Ishikawa (cell line): ENCODE data around the gene CISH.
A peak's percentile ranks its signal among the peaks of the same experiment; 100 is the strongest.

ENCODE experiments used
- CEBPB ChIP-seq: IDR thresholded peaks from 2 replicates; pipeline ENCODE4 v1.6.1; 2012
- CREB1 ChIP-seq: IDR thresholded peaks from 2 replicates; pipeline ENCODE4 v1.6.1; 2012; ENCODE audit warnings: low read depth
- EGR1 ChIP-seq: IDR thresholded peaks from 2 replicates; pipeline ENCODE4 v1.6.1; 2012
- EP300 ChIP-seq: IDR thresholded peaks from 2 replicates; pipeline ENCODE4 v1.6.1; 2012; ENCODE audit warnings: borderline replicate concordance
- FOXM1 ChIP-seq: IDR thresholded peaks from 2 replicates; pipeline ENCODE4 v1.6.1; 2012; ENCODE audit warnings: low read depth, borderline replicate concordance
- MAX ChIP-seq: IDR thresholded peaks from 2 replicates; pipeline ENCODE4 v1.6.1; 2012
- NFIC ChIP-seq: IDR thresholded peaks from 2 replicates; pipeline ENCODE4 v1.6.1; 2012
- RAD21 ChIP-seq: IDR thresholded peaks from 2 replicates; pipeline ENCODE4 v1.6.1; 2012; ENCODE audit warnings: low read depth
- TAF1 ChIP-seq: IDR thresholded peaks from 2 replicates; pipeline ENCODE4 v1.6.1; 2012; ENCODE audit warnings: low read depth, mild to moderate bottlenecking
- TCF12 ChIP-seq: IDR thresholded peaks from 2 replicates; pipeline ENCODE4 v1.6.1; 2012; ENCODE audit warnings: low read depth
- TEAD4 ChIP-seq: IDR thresholded peaks from 2 replicates; pipeline ENCODE4 v1.6.1; 2012
- YY1 ChIP-seq: IDR thresholded peaks from 2 replicates; pipeline ENCODE4 v1.6.1; 2012; ENCODE audit warnings: low read depth
- TF ChIP-seq, protein P1 (sequence below): IDR thresholded peaks from 2 replicates; pipeline ENCODE4 v1.6.1; 2012; ENCODE audit warnings: low read depth, mild to moderate bottlenecking
- TF ChIP-seq, protein P2 (sequence below): IDR thresholded peaks from 2 replicates; pipeline ENCODE4 v1.6.1; 2012

Gene CISH

GRCh38 chr3:50630394-50630793 lies 18.8 kb upstream of the CISH start:
- TF ChIP-seq RAD21 (no peak), MAX (no peak), CEBPB (no peak), TCF12 (no peak), TAF1 (no peak), NFIC (no peak), TEAD4 (no peak)
- TF ChIP-seq, protein P1, sequence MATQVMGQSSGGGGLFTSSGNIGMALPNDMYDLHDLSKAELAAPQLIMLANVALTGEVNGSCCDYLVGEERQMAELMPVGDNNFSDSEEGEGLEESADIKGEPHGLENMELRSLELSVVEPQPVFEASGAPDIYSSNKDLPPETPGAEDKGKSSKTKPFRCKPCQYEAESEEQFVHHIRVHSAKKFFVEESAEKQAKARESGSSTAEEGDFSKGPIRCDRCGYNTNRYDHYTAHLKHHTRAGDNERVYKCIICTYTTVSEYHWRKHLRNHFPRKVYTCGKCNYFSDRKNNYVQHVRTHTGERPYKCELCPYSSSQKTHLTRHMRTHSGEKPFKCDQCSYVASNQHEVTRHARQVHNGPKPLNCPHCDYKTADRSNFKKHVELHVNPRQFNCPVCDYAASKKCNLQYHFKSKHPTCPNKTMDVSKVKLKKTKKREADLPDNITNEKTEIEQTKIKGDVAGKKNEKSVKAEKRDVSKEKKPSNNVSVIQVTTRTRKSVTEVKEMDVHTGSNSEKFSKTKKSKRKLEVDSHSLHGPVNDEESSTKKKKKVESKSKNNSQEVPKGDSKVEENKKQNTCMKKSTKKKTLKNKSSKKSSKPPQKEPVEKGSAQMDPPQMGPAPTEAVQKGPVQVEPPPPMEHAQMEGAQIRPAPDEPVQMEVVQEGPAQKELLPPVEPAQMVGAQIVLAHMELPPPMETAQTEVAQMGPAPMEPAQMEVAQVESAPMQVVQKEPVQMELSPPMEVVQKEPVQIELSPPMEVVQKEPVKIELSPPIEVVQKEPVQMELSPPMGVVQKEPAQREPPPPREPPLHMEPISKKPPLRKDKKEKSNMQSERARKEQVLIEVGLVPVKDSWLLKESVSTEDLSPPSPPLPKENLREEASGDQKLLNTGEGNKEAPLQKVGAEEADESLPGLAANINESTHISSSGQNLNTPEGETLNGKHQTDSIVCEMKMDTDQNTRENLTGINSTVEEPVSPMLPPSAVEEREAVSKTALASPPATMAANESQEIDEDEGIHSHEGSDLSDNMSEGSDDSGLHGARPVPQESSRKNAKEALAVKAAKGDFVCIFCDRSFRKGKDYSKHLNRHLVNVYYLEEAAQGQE = no peak
- TF ChIP-seq, protein P2, sequence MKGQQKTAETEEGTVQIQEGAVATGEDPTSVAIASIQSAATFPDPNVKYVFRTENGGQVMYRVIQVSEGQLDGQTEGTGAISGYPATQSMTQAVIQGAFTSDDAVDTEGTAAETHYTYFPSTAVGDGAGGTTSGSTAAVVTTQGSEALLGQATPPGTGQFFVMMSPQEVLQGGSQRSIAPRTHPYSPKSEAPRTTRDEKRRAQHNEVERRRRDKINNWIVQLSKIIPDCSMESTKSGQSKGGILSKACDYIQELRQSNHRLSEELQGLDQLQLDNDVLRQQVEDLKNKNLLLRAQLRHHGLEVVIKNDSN = no peak

DNA sequence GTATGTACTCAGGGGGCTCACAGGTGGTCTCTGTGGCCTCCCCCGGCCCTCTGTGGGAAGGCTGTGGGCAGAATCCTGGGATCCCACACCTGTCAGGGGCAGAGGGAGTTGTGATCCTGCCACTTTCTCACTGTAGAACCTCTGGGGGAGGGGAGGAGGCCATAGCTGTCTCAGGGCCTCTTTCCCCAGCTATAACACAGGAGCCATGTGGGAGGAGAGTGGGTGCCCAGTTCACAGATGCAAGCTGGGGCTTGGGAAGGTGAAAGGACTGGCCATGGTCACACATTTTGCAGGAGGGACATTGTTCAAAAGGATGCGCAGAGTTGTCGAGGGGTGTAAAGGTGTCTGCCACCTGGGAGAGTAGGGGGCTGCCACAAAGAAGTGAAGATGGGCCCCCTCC lies 17.0 kb upstream of the CISH start:
- TF ChIP-seq EGR1 = no peak
- TF ChIP-seq, protein P1 = no peak
- no peak for TF ChIP-seq TEAD4
- no peak for TF ChIP-seq EP300
- no peak for TF ChIP-seq CEBPB
- no peak for TF ChIP-seq NFIC
- TF ChIP-seq TCF12 = no peak
- TF ChIP-seq YY1 = no peak
- no peak for TF ChIP-seq TAF1
- no peak for TF ChIP-seq CREB1
- no peak for TF ChIP-seq RAD21

DNA sequence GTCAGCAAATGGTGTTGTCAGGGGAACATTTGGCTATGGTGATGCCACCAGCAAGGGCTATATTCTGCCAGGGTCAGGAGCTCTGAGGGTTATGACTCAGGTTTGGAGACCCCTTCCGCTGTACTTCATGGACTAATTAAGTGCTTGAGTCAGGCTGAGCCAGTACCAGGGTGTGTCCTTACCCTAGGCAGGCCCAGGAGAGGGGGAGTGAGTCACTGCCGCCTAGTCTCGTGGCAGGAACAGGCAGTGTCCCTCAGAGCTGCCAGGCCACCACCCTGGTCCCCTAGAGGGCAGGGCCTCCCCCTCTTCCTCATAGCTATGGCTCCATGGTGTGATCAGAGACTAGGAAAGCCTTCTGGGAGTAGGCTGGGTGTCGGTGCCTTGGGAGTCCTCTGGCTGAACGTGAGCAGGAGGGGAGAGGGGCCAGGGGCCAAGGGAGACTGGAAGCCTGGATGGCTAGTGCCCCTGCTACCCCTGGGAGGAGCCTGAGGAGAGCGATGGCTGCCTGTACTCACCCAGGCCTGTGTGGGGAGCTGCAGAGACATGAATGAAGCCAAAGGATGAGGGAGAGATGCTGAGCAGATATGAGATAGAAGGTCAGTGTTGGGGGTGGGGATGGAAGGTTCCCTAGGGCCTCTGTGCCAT lies 16.0 kb upstream of the CISH start:
- TF ChIP-seq CREB1 (no peak), EP300 (no peak), TEAD4 (no peak), RAD21 (peak; percentile 23; the same call in 1 of the 2 replicates), TCF12 (no peak), CEBPB (no peak)

GRCh38 chr3:50626401-50626800 lies 14.8 kb upstream of the CISH start:
- TF ChIP-seq, protein P2 = no peak
- TF ChIP-seq FOXM1 (no peak), NFIC (no peak), CEBPB (no peak), TCF12 (no peak), TEAD4 (no peak)
- TF ChIP-seq, protein P1 = no peak
